Endothelial cell of umbilical vein (primary cell): ENCODE data around the gene MRAP. TPM values are rescaled to one million over a fixed set of nuclear protein-coding genes. Genes with fewer than 3 reads are reported as not detected.

Experiments
- BruUV-seq: library from RNA; stranded (reverse); fragments of 400-500 nt; replicated peaks from 2 replicates; lab custom pipeline; 2021; lab: Mats Ljungman, UMichigan
- CTCF ChIA-PET: fragments of 300-600, 350-600 bp; sonication (Branson Sonifier 250); formaldehyde crosslinking; loops from one replicate; lab custom pipeline; 2021; ENCODE audit warnings: antibody characterized with exemption, inconsistent platforms; lab: Charles Lee
- POLR2A ChIA-PET: fragments of 300-600, 350-600 bp; sonication (Branson Sonifier 250); formaldehyde crosslinking; loops from one replicate; lab custom pipeline; 2021; ENCODE audit warnings: antibody characterized with exemption, inconsistent platforms; lab: Charles Lee
- DNase-seq: peaks from one replicate; pipeline ENCODE4 v3.0.0-alpha.2; 2011; ENCODE audit warnings: low read depth, low spot score
- FAIRE-seq: peaks from 2 replicates; lab custom pipeline; 2011; peaks lifted over from hg19 to GRCh38; lab: Jason Lieb, UNC
- H2AFZ ChIP-seq: 2 replicates; pipeline ENCODE4 v1.6.0; 2012; ENCODE audit warnings: low read depth, low read length, control low read depth, inconsistent platforms
- H3K27ac ChIP-seq: 2 replicates; pipeline ENCODE4 v1.5.1; 2011; ENCODE audit warnings: low read depth, mild to moderate bottlenecking, control low read depth, low read length, moderate library complexity; ENCODE audit not compliant: insufficient read depth
- H3K27me3 ChIP-seq, 2 experiments: 2 replicates each; pipeline versions ENCODE4 v1.6.0 to v1.6.1; 2011; ENCODE audit warnings: low read length in 2 of 2, mixed read lengths in 1 of 2; ENCODE audit not compliant: control insufficient read depth in 2 of 2, insufficient read depth in 2 of 2
- H3K36me3 ChIP-seq, 2 experiments: 2 replicates in 1 of 2; 3 replicates in 1 of 2; pipeline ENCODE4 v1.5.1; 2011; ENCODE audit warnings: low read length in 2 of 2, mild to moderate bottlenecking in 1 of 2, moderate library complexity in 1 of 2; ENCODE audit not compliant: control insufficient read depth in 2 of 2, insufficient read depth in 2 of 2; ENCODE audit errors: extremely low read depth in 1 of 2
- H3K4me1 ChIP-seq: 3 replicates; pipeline ENCODE4 v1.5.1; 2011; ENCODE audit warnings: mild to moderate bottlenecking, low read length; ENCODE audit not compliant: control insufficient read depth, insufficient read depth; ENCODE audit errors: extremely low read depth
- H3K4me2 ChIP-seq: 2 replicates; pipeline ENCODE4 v1.6.1; 2011; ENCODE audit warnings: low read length, control low read depth, mixed read lengths; ENCODE audit not compliant: insufficient read depth
- H3K4me3 ChIP-seq, 3 experiments: fragments of 200-600 bp in 1 of 3; sonication (generic), shearing (Covaris generic) in 1 of 3; replicated peaks in 1 of 3; 2 replicates each; pipeline ENCODE4 v1.5.1; 2011 to 2016; ENCODE audit warnings: control low read depth in 3 of 3, low read length in 3 of 3, mild to moderate bottlenecking in 2 of 3, inconsistent platforms in 1 of 3, low read depth in 1 of 3, moderate library complexity in 1 of 3; ENCODE audit not compliant: insufficient read depth in 1 of 3
- H3K79me2 ChIP-seq: 2 replicates; pipeline ENCODE4 v1.6.0; 2012; ENCODE audit warnings: low read length, inconsistent platforms; ENCODE audit not compliant: control insufficient read depth, insufficient read depth
- H3K9ac ChIP-seq: replicated peaks from 2 replicates; pipeline ENCODE3; 2011; ENCODE audit warnings: low read length, control low read depth; ENCODE audit not compliant: insufficient read depth; ENCODE audit errors: extremely low read depth
- H3K9me1 ChIP-seq: replicated peaks from 3 replicates; pipeline ENCODE4 v1.6.0; 2011; ENCODE audit warnings: mild to moderate bottlenecking, low read length; ENCODE audit not compliant: control insufficient read depth, insufficient read depth; ENCODE audit errors: extremely low read depth
- H3K9me3 ChIP-seq: replicated peaks from 2 replicates; pipeline ENCODE4 v1.5.1; 2012; ENCODE audit warnings: low read length, inconsistent platforms; ENCODE audit not compliant: control insufficient read depth, insufficient read depth
- H4K20me1 ChIP-seq: replicated peaks from 2 replicates; pipeline ENCODE3; 2011; ENCODE audit warnings: mild to moderate bottlenecking, low read length; ENCODE audit not compliant: control insufficient read depth, insufficient read depth; ENCODE audit errors: extremely low read depth
- FOS ChIP-seq: IDR thresholded peaks from 2 replicates; pipeline ENCODE4 v1.6.1; 2011; ENCODE audit warnings: mild to moderate bottlenecking, low read length, moderate library complexity, borderline replicate concordance; ENCODE audit not compliant: insufficient read depth
- GATA2 ChIP-seq: IDR thresholded peaks from 2 replicates; pipeline ENCODE4 v1.7.0; 2011; ENCODE audit warnings: low read depth, mild to moderate bottlenecking, moderate library complexity, mixed read lengths, low read length; ENCODE audit not compliant: insufficient read length, insufficient read depth
- JUN ChIP-seq: IDR thresholded peaks from 2 replicates; pipeline ENCODE4 v1.6.1; 2011; ENCODE audit warnings: borderline replicate concordance, low read depth; ENCODE audit not compliant: insufficient read length, insufficient read depth
- MYC ChIP-seq: IDR thresholded peaks from one replicate; pipeline ENCODE4 v1.6.1; 2011; ENCODE audit warnings: mild to moderate bottlenecking, low read depth, low read length
- POLR2A ChIP-seq: IDR thresholded peaks from 2 replicates; pipeline ENCODE4 v1.6.1; 2012; ENCODE audit warnings: low read depth, mild to moderate bottlenecking, control low read depth, low read length
- dilution Hi-C: fragments of 300-500 bp; cut with MboI; formaldehyde crosslinking; loops from one replicate; pipeline ENCODE4 v1.15.0; 2019; ENCODE audit warnings: low sequenced_read_pairs; ENCODE audit not compliant: extremely low pct_ligation_motif_present
- intact Hi-C: fragments of 100-400 bp; cut with micrococcal nuclease; formaldehyde crosslinking; loops from one replicate; pipeline ENCODE4 v1.10.0; 2022
- polyA plus RNA-seq, 4 experiments: library from polyadenylated mRNA; depleted of rRNA in 3 of 4; stranded (reverse) in 3 of 4; unstranded in 1 of 4; fragments of >200 nt; gene quantifications; 2 replicates each; pipeline versions ENCODE4 v1.2.1 to v1.2.3, GENCODE V29; 2011 to 2012; ENCODE audit warnings: missing spikeins in 1 of 4
- total RNA-seq: library from RNA; stranded (reverse); gene quantifications from 2 replicates; pipeline ENCODE4 v1.2.3, GENCODE V29; 2021

MRAP gene
- total and polyA plus RNA-seq, 2 donors (not counting 3 experiments of a cell fraction or from before 2014, with no cell fraction given) = not detected

DNA sequence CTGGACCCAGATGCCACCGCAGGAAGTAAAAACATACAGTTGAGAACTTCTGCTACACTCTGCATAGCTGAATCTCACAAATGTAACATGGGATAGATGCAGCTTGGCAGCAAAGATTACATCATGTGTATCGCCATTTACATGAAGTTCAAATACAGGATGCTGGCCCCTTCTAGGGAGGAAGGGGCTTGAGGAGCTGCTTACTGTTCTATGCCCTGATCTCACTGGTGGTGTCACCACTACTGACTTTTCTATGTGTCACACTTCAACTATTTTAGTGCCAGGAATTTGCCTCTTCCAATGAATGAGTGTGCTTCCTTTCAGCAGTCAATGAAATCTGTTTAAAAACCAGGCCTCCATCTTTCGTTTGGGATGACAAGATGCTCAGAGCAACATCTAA, 31.1 kb downstream of the MRAP start:
- Histone ChIP-seq H3K4me3 (no peak overlapping the region), H4K20me1 (no peaks in the 10 kb centered on the region), H3K27me3 (no peaks in the 10 kb centered on the region), H3K36me3 (peaks cover 11 to 28% of the 10 kb centered on the region in 2 experiments), H3K9me1 (no peaks in the 10 kb centered on the region), H3K27ac (peak overlapping the region; percentile 77), H3K4me2 (no peak overlapping the region), H3K4me1 (peaks cover 29% of the 10 kb centered on the region), H3K9ac (no peak overlapping the region), H3K79me2 (no peaks in the 10 kb centered on the region), H3K9me3 (no peaks in the 10 kb centered on the region), H2AFZ (no peak overlapping the region)
- dilution Hi-C loops (no loop called here), intact Hi-C loops (no loop called here)
- CTCF ChIA-PET = interaction anchor here (0.9 to 2.0 kb wide), 3 partner anchors 22 to 303 kb away, joined by 3 to 8 read pairs (median 4); no protein-coding TSS in a partner anchor
- POLR2A ChIA-PET = interaction anchor here (0.8 kb wide), 1 partner anchor 43 kb away, joined by 6 read pairs; no protein-coding TSS in a partner anchor
- FAIRE-seq (peak; percentile 78), DNase-seq (peak; percentile 73)
- BruUV-seq = no TSS peak
- TF ChIP-seq GATA2 (no peak), FOS (peak; percentile 54), JUN (peak; percentile 39), POLR2A (no peak)

DNA sequence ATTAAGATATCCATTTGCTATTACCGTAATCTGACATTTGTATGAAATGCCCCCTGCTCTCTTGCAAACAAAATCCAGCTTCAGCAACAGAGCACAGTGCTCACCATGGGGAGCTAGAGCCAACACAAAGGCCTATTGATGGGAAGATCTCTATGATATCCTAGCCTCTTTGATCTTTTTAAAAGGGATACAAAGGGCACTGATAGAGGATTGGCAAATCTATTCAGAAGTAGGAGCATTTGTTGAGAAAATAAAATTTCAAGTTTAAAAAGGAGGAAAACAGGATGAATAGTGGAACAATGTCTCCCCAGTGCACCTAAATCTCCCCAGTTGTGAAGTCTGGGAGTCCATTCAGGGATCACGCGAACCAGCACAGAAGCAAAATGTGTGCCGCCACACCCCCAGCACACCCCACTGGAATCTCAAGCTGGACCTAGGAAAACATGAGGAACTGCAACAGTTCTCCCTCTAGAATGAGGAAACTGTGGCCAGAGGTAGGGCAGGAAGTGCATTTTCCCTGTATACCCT, 32.2 kb downstream of the MRAP start:
- Histone ChIP-seq H2AFZ (no peak overlapping the region), H3K9me1 (no peaks in the 10 kb centered on the region), H3K4me2 (no peak overlapping the region), H3K4me1 (peaks cover 29% of the 10 kb centered on the region), H4K20me1 (no peaks in the 10 kb centered on the region), H3K36me3 (peaks cover 11 to 24% of the 10 kb centered on the region in 2 experiments), H3K27me3 (no peaks in the 10 kb centered on the region), H3K27ac (peak overlapping the region; percentile 16), H3K79me2 (no peaks in the 10 kb centered on the region), H3K4me3 (no peak overlapping the region), H3K9me3 (no peaks in the 10 kb centered on the region), H3K9ac (no peak overlapping the region)
- intact Hi-C loops (no loop called here), dilution Hi-C loops (no loop called here)
- TF ChIP-seq POLR2A = no peak
- no peak for TF ChIP-seq MYC
- FAIRE-seq = no peak
- POLR2A ChIA-PET = no interaction called here
- BruUV-seq = no TSS peak
- no peak for DNase-seq
- CTCF ChIA-PET = interaction anchor here (2.0 kb wide), 1 partner anchor 270 kb away, joined by 8 read pairs; no protein-coding TSS in a partner anchor
